ENCODE measurements around the gene TRIO.

- TF ChIP-seq, protein P1, sequence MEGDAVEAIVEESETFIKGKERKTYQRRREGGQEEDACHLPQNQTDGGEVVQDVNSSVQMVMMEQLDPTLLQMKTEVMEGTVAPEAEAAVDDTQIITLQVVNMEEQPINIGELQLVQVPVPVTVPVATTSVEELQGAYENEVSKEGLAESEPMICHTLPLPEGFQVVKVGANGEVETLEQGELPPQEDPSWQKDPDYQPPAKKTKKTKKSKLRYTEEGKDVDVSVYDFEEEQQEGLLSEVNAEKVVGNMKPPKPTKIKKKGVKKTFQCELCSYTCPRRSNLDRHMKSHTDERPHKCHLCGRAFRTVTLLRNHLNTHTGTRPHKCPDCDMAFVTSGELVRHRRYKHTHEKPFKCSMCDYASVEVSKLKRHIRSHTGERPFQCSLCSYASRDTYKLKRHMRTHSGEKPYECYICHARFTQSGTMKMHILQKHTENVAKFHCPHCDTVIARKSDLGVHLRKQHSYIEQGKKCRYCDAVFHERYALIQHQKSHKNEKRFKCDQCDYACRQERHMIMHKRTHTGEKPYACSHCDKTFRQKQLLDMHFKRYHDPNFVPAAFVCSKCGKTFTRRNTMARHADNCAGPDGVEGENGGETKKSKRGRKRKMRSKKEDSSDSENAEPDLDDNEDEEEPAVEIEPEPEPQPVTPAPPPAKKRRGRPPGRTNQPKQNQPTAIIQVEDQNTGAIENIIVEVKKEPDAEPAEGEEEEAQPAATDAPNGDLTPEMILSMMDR (IDR thresholded peaks at IDR 0.05; ENCODE audit: control extremely low read depth in 1 of 3, insufficient read depth in 1 of 3, low read depth in 1 of 3, low read length in 3 of 3), result no peak
- no peak for TF ChIP-seq CHD2 (IDR thresholded peaks at IDR 0.05; ENCODE audit: low read length)
Measured at GRCh38 chr5:14358536-14358935, 215.4 kb downstream of the TRIO start.
